Endothelial cell of umbilical vein (primary cell): ENCODE results near the gene RAMP2. TPM values are rescaled to one million over a fixed set of nuclear protein-coding genes. Genes with fewer than 3 reads are reported as not detected.
A peak's percentile ranks its signal among the peaks of the same experiment; 100 is the strongest.

Source experiments
- Bru-seq: library from RNA; stranded (reverse); fragments of 400-500 nt; gene quantifications from one replicate; lab custom pipeline; 2021; lab: Mats Ljungman, UMichigan
- BruChase-seq, 2 experiments: library from RNA; stranded (reverse); fragments of 400-500 nt; gene quantifications; one replicate each; lab custom pipeline; 2021; lab: Mats Ljungman, UMichigan
- BruUV-seq: library from RNA; stranded (reverse); fragments of 400-500 nt; replicated peaks from 2 replicates; lab custom pipeline; 2021; lab: Mats Ljungman, UMichigan
- CTCF ChIA-PET: fragments of 300-600, 350-600 bp; sonication (Branson Sonifier 250); formaldehyde crosslinking; loops from one replicate; lab custom pipeline; 2021; ENCODE audit warnings: antibody characterized with exemption, inconsistent platforms; lab: Charles Lee
- POLR2A ChIA-PET: fragments of 300-600, 350-600 bp; sonication (Branson Sonifier 250); formaldehyde crosslinking; loops from one replicate; lab custom pipeline; 2021; ENCODE audit warnings: antibody characterized with exemption, inconsistent platforms; lab: Charles Lee
- DNase-seq: peaks from one replicate; pipeline ENCODE4 v3.0.0-alpha.2; 2011; ENCODE audit warnings: low read depth, low spot score
- FAIRE-seq: peaks from 2 replicates; lab custom pipeline; 2011; peaks lifted over from hg19 to GRCh38; lab: Jason Lieb, UNC
- H2AFZ ChIP-seq: 2 replicates; pipeline ENCODE4 v1.6.0; 2012; ENCODE audit warnings: low read depth, low read length, control low read depth, inconsistent platforms
- H3K27ac ChIP-seq: 2 replicates; pipeline ENCODE4 v1.5.1; 2011; ENCODE audit warnings: low read depth, mild to moderate bottlenecking, control low read depth, low read length, moderate library complexity; ENCODE audit not compliant: insufficient read depth
- H3K27me3 ChIP-seq, 2 experiments: 2 replicates each; pipeline versions ENCODE4 v1.6.0 to v1.6.1; 2011; ENCODE audit warnings: low read length in 2 of 2, mixed read lengths in 1 of 2; ENCODE audit not compliant: control insufficient read depth in 2 of 2, insufficient read depth in 2 of 2
- H3K36me3 ChIP-seq, 2 experiments: 2 replicates in 1 of 2; 3 replicates in 1 of 2; pipeline ENCODE4 v1.5.1; 2011; ENCODE audit warnings: low read length in 2 of 2, mild to moderate bottlenecking in 1 of 2, moderate library complexity in 1 of 2; ENCODE audit not compliant: control insufficient read depth in 2 of 2, insufficient read depth in 2 of 2; ENCODE audit errors: extremely low read depth in 1 of 2
- H3K4me1 ChIP-seq: 3 replicates; pipeline ENCODE4 v1.5.1; 2011; ENCODE audit warnings: mild to moderate bottlenecking, low read length; ENCODE audit not compliant: control insufficient read depth, insufficient read depth; ENCODE audit errors: extremely low read depth
- H3K4me2 ChIP-seq: 2 replicates; pipeline ENCODE4 v1.6.1; 2011; ENCODE audit warnings: low read length, control low read depth, mixed read lengths; ENCODE audit not compliant: insufficient read depth
- H3K4me3 ChIP-seq, 3 experiments: fragments of 200-600 bp in 1 of 3; sonication (generic), shearing (Covaris generic) in 1 of 3; replicated peaks in 1 of 3; 2 replicates each; pipeline ENCODE4 v1.5.1; 2011 to 2016; ENCODE audit warnings: control low read depth in 3 of 3, low read length in 3 of 3, mild to moderate bottlenecking in 2 of 3, inconsistent platforms in 1 of 3, low read depth in 1 of 3, moderate library complexity in 1 of 3; ENCODE audit not compliant: insufficient read depth in 1 of 3
- H3K79me2 ChIP-seq: 2 replicates; pipeline ENCODE4 v1.6.0; 2012; ENCODE audit warnings: low read length, inconsistent platforms; ENCODE audit not compliant: control insufficient read depth, insufficient read depth
- H3K9ac ChIP-seq: replicated peaks from 2 replicates; pipeline ENCODE3; 2011; ENCODE audit warnings: low read length, control low read depth; ENCODE audit not compliant: insufficient read depth; ENCODE audit errors: extremely low read depth
- H3K9me1 ChIP-seq: replicated peaks from 3 replicates; pipeline ENCODE4 v1.6.0; 2011; ENCODE audit warnings: mild to moderate bottlenecking, low read length; ENCODE audit not compliant: control insufficient read depth, insufficient read depth; ENCODE audit errors: extremely low read depth
- H3K9me3 ChIP-seq: replicated peaks from 2 replicates; pipeline ENCODE4 v1.5.1; 2012; ENCODE audit warnings: low read length, inconsistent platforms; ENCODE audit not compliant: control insufficient read depth, insufficient read depth
- H4K20me1 ChIP-seq: replicated peaks from 2 replicates; pipeline ENCODE3; 2011; ENCODE audit warnings: mild to moderate bottlenecking, low read length; ENCODE audit not compliant: control insufficient read depth, insufficient read depth; ENCODE audit errors: extremely low read depth
- MYC ChIP-seq: IDR thresholded peaks from one replicate; pipeline ENCODE4 v1.6.1; 2011; ENCODE audit warnings: mild to moderate bottlenecking, low read depth, low read length
- POLR2AphosphoS5 ChIP-seq: IDR thresholded peaks from 2 replicates; pipeline ENCODE4 v1.6.1; 2012; ENCODE audit warnings: low read depth, mild to moderate bottlenecking, control low read depth, low read length, moderate library complexity; ENCODE audit not compliant: insufficient read depth
- dilution Hi-C: fragments of 300-500 bp; cut with MboI; formaldehyde crosslinking; loops from one replicate; pipeline ENCODE4 v1.15.0; 2019; ENCODE audit warnings: low sequenced_read_pairs; ENCODE audit not compliant: extremely low pct_ligation_motif_present
- intact Hi-C: fragments of 100-400 bp; cut with micrococcal nuclease; formaldehyde crosslinking; loops from one replicate; pipeline ENCODE4 v1.10.0; 2022
- long read RNA-seq: library from polyadenylated mRNA; stranded (forward); transcript quantifications from one replicate; pipeline ENCODE4 v2.0.0, GENCODE V29; 2021
- polyA minus RNA-seq, 3 experiments: library from RNA; depleted of rRNA, polyadenylated mRNA; stranded (reverse); fragments of >200 nt; gene quantifications; 1 replicate in 1 of 3; 2 replicates in 2 of 3; pipeline ENCODE4 v1.2.3, GENCODE V29; 2011
- polyA plus RNA-seq, 4 experiments: library from polyadenylated mRNA; depleted of rRNA in 3 of 4; stranded (reverse) in 3 of 4; unstranded in 1 of 4; fragments of >200 nt; gene quantifications; 2 replicates each; pipeline versions ENCODE4 v1.2.1 to v1.2.3, GENCODE V29; 2011 to 2012; ENCODE audit warnings: missing spikeins in 1 of 4
- total RNA-seq: library from RNA; stranded (reverse); gene quantifications from 2 replicates; pipeline ENCODE4 v1.2.3, GENCODE V29; 2021

The RAMP2 gene, protein sequence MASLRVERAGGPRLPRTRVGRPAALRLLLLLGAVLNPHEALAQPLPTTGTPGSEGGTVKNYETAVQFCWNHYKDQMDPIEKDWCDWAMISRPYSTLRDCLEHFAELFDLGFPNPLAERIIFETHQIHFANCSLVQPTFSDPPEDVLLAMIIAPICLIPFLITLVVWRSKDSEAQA
- total RNA-seq = 71.0 and 106 TPM in 2 replicates
- polyA plus RNA-seq = 192 and 262 TPM in 2 replicates
- polyA plus RNA-seq (2011; cell fraction: cytosol; rRNA removed) = 115 and 122 TPM in 2 replicates
- 16.0 and 28.9 TPM in 2 replicates for polyA plus RNA-seq (2011; cell fraction: nucleus; rRNA removed)
- 26.8 and 43.4 TPM in 2 replicates for polyA plus RNA-seq (2012)
- polyA minus RNA-seq = 72.9 and 78.0 TPM in 2 replicates
- polyA minus RNA-seq (2011; cell fraction: cytosol; rRNA and poly(A)+ RNA removed) = not detected
- 6.3 and 9.4 TPM in 2 replicates for polyA minus RNA-seq (2011; cell fraction: nucleus; rRNA and poly(A)+ RNA removed)
- Bru-seq, nascent RNA = percentile 68 among the genes with signal in this experiment
- BruChase-seq, experiment 1, labeled RNA remaining after a 6-hour chase = percentile 67 among the genes with signal in this experiment
- percentile 54 among the genes with signal in this experiment for BruChase-seq, experiment 2, labeled RNA remaining after a 2-hour chase
- long read RNA-seq, transcript RAMP2-201 (4 exons, 780 nt) = major isoform, 122 of 165 reads
- long read RNA-seq, transcript RAMP2-203 (3 exons, 573 nt) = minor isoform, 19 of 165 reads
- long read RNA-seq, partial matches to known transcripts = 8 of 165 reads
- long read RNA-seq, other reads (novel, unspliced or antisense) = 10 of 165 reads

DNA sequence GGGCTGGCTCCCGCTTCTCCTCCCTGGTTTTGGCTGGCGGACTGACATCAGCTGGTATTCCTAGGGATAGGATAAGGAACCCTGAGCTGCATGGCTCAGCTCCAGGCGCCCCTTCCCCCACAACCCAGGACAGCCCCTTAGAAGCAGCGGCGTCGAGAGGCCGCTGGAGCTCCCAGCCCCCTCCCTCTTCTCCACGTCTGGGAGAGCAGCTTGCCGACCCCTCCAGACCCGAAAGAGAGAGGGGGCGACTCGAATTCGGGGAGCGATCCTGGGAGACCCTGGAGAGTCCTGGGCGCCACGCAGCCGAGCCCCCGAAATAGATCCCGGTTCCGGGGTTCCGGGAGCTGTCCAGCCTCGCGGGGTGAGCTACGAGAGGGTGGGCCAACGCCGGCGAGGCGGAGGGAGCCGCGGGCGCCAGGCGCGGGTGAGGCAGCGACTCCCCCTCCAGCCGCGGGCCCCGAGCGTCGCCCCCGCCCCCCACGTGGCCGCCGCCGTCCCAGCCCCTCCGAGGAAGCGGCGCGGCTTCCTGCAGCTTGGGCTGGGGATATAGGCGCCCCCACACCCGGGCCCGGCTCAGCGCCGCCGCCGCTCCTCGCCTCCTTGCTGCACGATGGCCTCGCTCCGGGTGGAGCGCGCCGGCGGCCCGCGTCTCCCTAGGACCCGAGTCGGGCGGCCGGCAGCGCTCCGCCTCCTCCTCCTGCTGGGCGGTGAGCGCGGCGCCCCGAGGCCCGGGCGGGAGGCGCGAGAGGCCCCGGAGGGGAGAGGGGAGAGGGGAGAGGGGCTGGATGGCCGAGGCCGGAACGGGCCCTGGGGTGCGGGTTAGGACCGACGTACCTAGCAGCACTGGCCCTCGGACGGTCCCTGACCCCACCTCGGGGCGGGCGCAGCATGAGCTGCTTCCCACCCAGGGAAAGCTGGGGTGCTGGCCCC is at the start of gene RAMP2:
Gene RAMP2, plus strand, starts transcription at position 576 of the 930 bp plus-strand sequence. Its CDS starts 35 bp downstream, at position 611.
- TF ChIP-seq MYC (no peak), POLR2AphosphoS5 (peak; percentile 35)
- Histone ChIP-seq H4K20me1 (no peaks in the 10 kb centered on the region), H3K9me3 (no peaks in the 10 kb centered on the region), H2AFZ (peak within 1 kb of the TSS; percentile 76), H3K4me3 (peak within 1 kb of the TSS; percentile 10 to 67 (median 14)), H3K27ac (no peak within 1 kb of the TSS), H3K9me1 (no peaks in the 10 kb centered on the region), H3K4me1 (peaks cover 39% of the 10 kb centered on the region), H3K79me2 (no peaks in the 10 kb centered on the region), H3K27me3 (peaks cover 0 to 3% of the 10 kb centered on the region in 2 experiments), H3K4me2 (peak within 1 kb of the TSS; percentile 46), H3K9ac (peak within 1 kb of the TSS; percentile 49), H3K36me3 (no peaks in the 10 kb centered on the region)
- dilution Hi-C loops (no loop called here), intact Hi-C loops (no loop called here)
- peak; percentile 28 for DNase-seq
- POLR2A ChIA-PET = interaction anchor here (1.0 to 1.2 kb wide), 2 partner anchors 12 to 20 kb away, joined by 3 read pairs; partner anchors contain the start of genes VPS25 and WNK4
- no peak for FAIRE-seq
- CTCF ChIA-PET = interaction anchor here (1.0 to 3.8 kb wide), 5 partner anchors 11 to 183 kb away, joined by 3 to 12 read pairs (median 4); partner anchors contain the start of genes BECN1 and VPS25
- no TSS peak for BruUV-seq
